Upper lobe of right lung (tissue), 1 donor: ENCODE measurements around the gene CDK4. TPM values are rescaled to one million over a fixed set of nuclear protein-coding genes. Genes with fewer than 3 reads are reported as not detected.

Experiments used
- ATAC-seq: fragments of 200-7000 bp; cut with Tn5 transposase; one replicate; pipeline ENCODE4 v1.9.1; 2020; ENCODE audit warnings: mild to moderate bottlenecking, moderate library complexity
- DNase-seq: peaks from one replicate; pipeline ENCODE4 v3.0.0-alpha.2; 2020
- H3K27ac ChIP-seq: fragments of 200-600 bp; one replicate; pipeline ENCODE4 v1.8.0; 2022
- H3K27me3 ChIP-seq: fragments of 200-600 bp; one replicate; pipeline ENCODE4 v1.8.0; 2022; ENCODE audit warnings: mild to moderate bottlenecking
- H3K36me3 ChIP-seq: fragments of 200-600 bp; one replicate; pipeline ENCODE4 v1.8.0; 2022
- H3K4me1 ChIP-seq: fragments of 200-600 bp; one replicate; pipeline ENCODE4 v1.8.0; 2022
- H3K4me3 ChIP-seq: fragments of 200-600 bp; one replicate; pipeline ENCODE4 v1.8.0; 2022; ENCODE audit warnings: mild to moderate bottlenecking
- H3K9me3 ChIP-seq: fragments of 200-600 bp; one replicate; pipeline ENCODE4 v1.8.0; 2022
- intact Hi-C: fragments of 100-400 bp; cut with DNase I; formaldehyde crosslinking; loops from one replicate; pipeline ENCODE4 v1.11.0; 2022
- total RNA-seq: library from RNA; stranded (reverse); fragmentation: NEBNext Ultra II Directional; extraction: Animal tissue kit (Norgen Biotek cat#: 25700); gene quantifications from one replicate; pipeline ENCODE4 v1.2.1, GENCODE V29; 2021
- TF ChIP-seq, protein P1 (sequence below): fragments of 200-600 bp; IDR thresholded peaks from one replicate; pipeline ENCODE4 v1.8.0; 2022; ENCODE audit warnings: antibody characterized with exemption
- donor health status: DM: no; HTN: yes; CAD: no; lungs with severe emphysema.

CDK4 gene
- total RNA-seq, 1 donor from 2014 or later: 77.6 TPM

DNA sequence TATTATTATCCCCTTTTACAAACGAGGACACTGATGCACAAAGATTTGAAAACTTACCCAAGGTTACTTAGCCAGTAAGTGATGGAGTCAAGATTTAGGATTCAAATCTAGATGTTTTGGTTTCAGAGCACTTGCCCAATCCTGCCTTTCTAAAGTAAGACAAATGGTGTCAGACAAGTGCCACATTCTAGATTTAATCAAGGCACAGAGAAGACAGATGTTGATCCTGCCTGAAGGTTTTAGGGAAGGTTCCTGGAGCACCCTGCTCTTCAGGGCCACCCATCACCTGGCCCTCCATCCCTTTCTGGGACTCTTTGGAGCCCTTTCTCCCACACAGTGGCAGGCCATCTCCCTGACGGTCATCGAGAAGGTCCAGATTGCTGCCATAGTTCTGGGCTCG lies 5.7 kb upstream of the CDK4 start:
- peaks cover 6% of the 10 kb centered on the region for H3K27me3 ChIP-seq
- H3K36me3 ChIP-seq: peaks cover 14% of the 10 kb centered on the region
- TF ChIP-seq, protein P1, sequence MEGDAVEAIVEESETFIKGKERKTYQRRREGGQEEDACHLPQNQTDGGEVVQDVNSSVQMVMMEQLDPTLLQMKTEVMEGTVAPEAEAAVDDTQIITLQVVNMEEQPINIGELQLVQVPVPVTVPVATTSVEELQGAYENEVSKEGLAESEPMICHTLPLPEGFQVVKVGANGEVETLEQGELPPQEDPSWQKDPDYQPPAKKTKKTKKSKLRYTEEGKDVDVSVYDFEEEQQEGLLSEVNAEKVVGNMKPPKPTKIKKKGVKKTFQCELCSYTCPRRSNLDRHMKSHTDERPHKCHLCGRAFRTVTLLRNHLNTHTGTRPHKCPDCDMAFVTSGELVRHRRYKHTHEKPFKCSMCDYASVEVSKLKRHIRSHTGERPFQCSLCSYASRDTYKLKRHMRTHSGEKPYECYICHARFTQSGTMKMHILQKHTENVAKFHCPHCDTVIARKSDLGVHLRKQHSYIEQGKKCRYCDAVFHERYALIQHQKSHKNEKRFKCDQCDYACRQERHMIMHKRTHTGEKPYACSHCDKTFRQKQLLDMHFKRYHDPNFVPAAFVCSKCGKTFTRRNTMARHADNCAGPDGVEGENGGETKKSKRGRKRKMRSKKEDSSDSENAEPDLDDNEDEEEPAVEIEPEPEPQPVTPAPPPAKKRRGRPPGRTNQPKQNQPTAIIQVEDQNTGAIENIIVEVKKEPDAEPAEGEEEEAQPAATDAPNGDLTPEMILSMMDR: no peak
- H3K4me3 ChIP-seq: no peak overlapping the region
- no peak for ATAC-seq
- DNase-seq: no peak
- intact Hi-C loops: no loop called here
- no peaks in the 10 kb centered on the region for H3K9me3 ChIP-seq
- H3K4me1 ChIP-seq: peaks cover 25% of the 10 kb centered on the region
- no peak overlapping the region for H3K27ac ChIP-seq

- ATAC-seq (peak; percentile 20), DNase-seq (peak; percentile 82)
- Histone ChIP-seq H3K27ac (no peak overlapping the region), H3K9me3 (no peaks in the 10 kb centered on the region), H3K36me3 (peaks cover 14% of the 10 kb centered on the region), H3K4me3 (peak overlapping the region; percentile 66), H3K4me1 (peaks cover 28% of the 10 kb centered on the region), H3K27me3 (no peaks in the 10 kb centered on the region)
- TF ChIP-seq, protein P1: peak; percentile 67
- intact Hi-C loops: no loop called here
Measured at GRCh38 chr12:57756406-57757341, 4.6 kb upstream of the CDK4 start.

GRCh38 chr12:57755454-57756372 lies 3.6 kb upstream of the CDK4 start:
- Histone ChIP-seq H3K9me3 (no peaks in the 10 kb centered on the region), H3K27ac (peak overlapping the region; percentile 70), H3K4me3 (peak overlapping the region; percentile 66), H3K4me1 (peaks cover 38% of the 10 kb centered on the region), H3K27me3 (no peaks in the 10 kb centered on the region), H3K36me3 (peaks cover 14% of the 10 kb centered on the region)
- DNase-seq (peak; percentile 81), ATAC-seq (peak; percentile 1)
- intact Hi-C loops: no loop called here
- TF ChIP-seq, protein P1: no peak

DNA sequence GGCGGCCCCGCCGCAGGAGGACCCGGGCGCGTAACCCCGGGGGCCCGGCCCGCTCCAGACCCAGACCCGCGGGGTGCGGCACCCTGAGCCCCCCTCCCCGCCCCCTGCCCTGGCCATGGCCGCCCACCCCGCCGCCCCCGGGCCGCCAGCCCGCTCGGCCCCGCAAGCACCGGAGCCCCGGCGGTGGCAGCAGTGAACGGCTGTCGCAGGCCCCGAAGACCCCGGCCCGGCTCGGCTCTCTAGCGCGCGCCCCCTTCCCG lies 3.0 kb upstream of the CDK4 start:
- no peaks in the 10 kb centered on the region for H3K9me3 ChIP-seq
- no peak for DNase-seq
- H3K4me1 ChIP-seq: peaks cover 38% of the 10 kb centered on the region
- TF ChIP-seq, protein P1: no peak
- intact Hi-C loops: no loop called here
- peak overlapping the region; percentile 70 for H3K27ac ChIP-seq
- peak overlapping the region; percentile 66 for H3K4me3 ChIP-seq
- no peak for ATAC-seq
- H3K36me3 ChIP-seq: peaks cover 20% of the 10 kb centered on the region
- H3K27me3 ChIP-seq: no peaks in the 10 kb centered on the region

DNA sequence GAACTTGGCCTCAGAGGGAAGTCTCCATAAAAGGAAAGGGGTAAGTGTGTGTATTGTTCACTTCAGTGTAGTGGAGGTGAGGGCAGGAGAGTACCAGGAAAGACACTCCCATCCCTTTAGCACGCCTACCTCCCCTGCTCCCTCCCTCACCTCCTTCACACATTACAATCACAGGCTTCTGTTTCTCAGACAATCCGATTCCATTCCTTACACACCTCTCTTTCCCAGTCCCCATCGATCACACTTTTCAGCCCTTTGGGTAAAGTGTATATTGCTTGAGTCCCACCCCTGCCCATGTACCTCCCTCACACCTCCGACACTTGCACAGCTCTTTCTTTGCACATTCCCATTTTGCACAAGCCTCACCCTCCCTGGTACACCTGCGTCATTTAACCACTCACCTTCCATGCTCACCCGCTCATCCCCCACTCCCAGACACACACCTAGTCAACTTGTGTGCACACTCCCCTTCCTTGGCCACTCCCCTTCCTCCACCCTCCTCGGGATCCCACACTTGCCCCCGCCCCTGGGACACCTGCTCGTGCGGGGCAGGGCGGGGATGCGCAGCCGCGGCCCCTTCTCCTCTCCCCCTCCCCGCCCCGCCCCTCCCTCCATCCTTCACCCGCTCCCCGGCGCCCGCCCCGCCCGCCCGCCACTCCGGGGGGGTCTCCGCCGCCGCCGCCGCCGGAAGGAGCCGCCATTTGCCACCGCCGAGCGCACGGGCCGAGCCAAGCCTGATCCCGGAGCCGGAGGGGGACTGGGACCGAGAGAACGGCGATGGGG lies 2.5 kb upstream of the CDK4 start, which contains the start of gene MARCHF9:
Gene MARCHF9, plus strand, starts transcription at position 693 of the 783 bp plus-strand sequence. CDS start 426 bp downstream, outside the sequence.
- Histone ChIP-seq H3K27ac (peak within 1 kb of the TSS; percentile 70), H3K4me1 (peaks cover 38% of the 10 kb centered on the region), H3K27me3 (no peaks in the 10 kb centered on the region), H3K9me3 (no peaks in the 10 kb centered on the region), H3K4me3 (peak within 1 kb of the TSS; percentile 66), H3K36me3 (peaks cover 25% of the 10 kb centered on the region)
- ATAC-seq (peak; percentile 56), DNase-seq (peak; percentile 90)
- TF ChIP-seq, protein P1: no peak
- intact Hi-C loops: no loop called here
